K562 (cell line): Measurements from ENCODE around the gene RPS6KA2. TPM values are rescaled to one million over a fixed set of nuclear protein-coding genes. Genes with fewer than 3 reads are reported as not detected.

Experiments used
- ATAC-seq: fragments of 200-7000 bp; cut with Tn5 transposase; 3 replicates; pipeline ENCODE4 v1.9.1; 2020; ENCODE audit warnings: moderate library complexity
- BruUV-seq: library from RNA; stranded (reverse); fragments of 400-500 nt; replicated peaks from 2 replicates; lab custom pipeline; 2021; lab: Mats Ljungman, UMichigan
- CTCF ChIA-PET: fragments of 300-600 bp; formaldehyde crosslinking; extraction: SDS; loops from one replicate; lab custom pipeline; 2021; ENCODE audit warnings: low intra/inter-chr PET ratio; lab: Yijun Ruan, JAX
- POLR2A ChIA-PET: fragments of 300-600, 350-650 bp; sonication (Branson Sonifier 250); formaldehyde crosslinking; extraction: SDS; loops from one replicate; lab custom pipeline; 2021; ENCODE audit warnings: antibody characterized with exemption, inconsistent platforms; lab: Yijun Ruan, JAX
- DNase-seq, 4 experiments: peaks; one replicate each; pipeline versions ENCODE4 v3.0.0 to v3.0.0-alpha.2; 2011 to 2018; ENCODE audit warnings: low spot score in 3 of 4, mixed read lengths in 3 of 4; ENCODE audit errors: extremely low read depth in 1 of 4
- FAIRE-seq: peaks from 2 replicates; lab custom pipeline; 2011; peaks lifted over from hg19 to GRCh38; lab: Jason Lieb, UNC
- H2AFZ ChIP-seq: 2 replicates; pipeline ENCODE4 v1.6.0; 2011; ENCODE audit warnings: low read depth, low read length, control low read depth, inconsistent platforms
- H3K27ac ChIP-seq: fragments of 200-600 bp; 3 replicates; pipeline ENCODE4 v1.8.0; 2011; ENCODE audit warnings: low read depth, mild to moderate bottlenecking, control low read depth, inconsistent platforms, low read length, moderate library complexity, mixed read lengths; ENCODE audit errors: extremely low read depth
- H3K27me3 ChIP-seq, 2 experiments: fragments of 300-600 bp in 1 of 2; 2 replicates in 1 of 2; 3 replicates in 1 of 2; pipeline versions ENCODE4 v1.6.0 to v1.8.0; 2011; ENCODE audit warnings: inconsistent platforms in 2 of 2, low read length in 2 of 2, mild to moderate bottlenecking in 1 of 2, mixed read lengths in 1 of 2, moderate library complexity in 1 of 2; ENCODE audit not compliant: control insufficient read depth in 2 of 2, insufficient read depth in 2 of 2
- H3K36me3 ChIP-seq: fragments of 300-600 bp; 3 replicates; pipeline ENCODE4 v1.8.0; 2011; ENCODE audit warnings: mild to moderate bottlenecking, low read length, inconsistent platforms; ENCODE audit not compliant: control insufficient read depth, insufficient read depth
- H3K4me1 ChIP-seq, 2 experiments: fragments of 200-600 bp in 1 of 2; replicated peaks in 1 of 2; 2 replicates in 1 of 2; 3 replicates in 1 of 2; pipeline versions ENCODE4 v1.5.1 to v1.8.0; 2011; ENCODE audit warnings: inconsistent platforms in 2 of 2, low read length in 2 of 2, mild to moderate bottlenecking in 1 of 2, mixed read lengths in 1 of 2, moderate library complexity in 1 of 2; ENCODE audit not compliant: control insufficient read depth in 2 of 2, insufficient read depth in 2 of 2
- H3K4me2 ChIP-seq: 2 replicates; pipeline ENCODE4 v1.6.1; 2011; ENCODE audit warnings: low read length, control low read depth, inconsistent platforms, mixed read lengths; ENCODE audit not compliant: insufficient read depth
- H3K4me3 ChIP-seq: fragments of 200-600 bp; sonication (generic), shearing (Covaris generic); 2 replicates; pipeline ENCODE4 v1.5.1; 2016; ENCODE audit warnings: control low read depth, inconsistent platforms
- H3K79me2 ChIP-seq: fragments of 200-600 bp; 3 replicates; pipeline ENCODE4 v1.8.0; 2011; ENCODE audit warnings: low read length, inconsistent platforms; ENCODE audit not compliant: control insufficient read depth, insufficient read depth
- H3K9ac ChIP-seq, 2 experiments: 2 replicates each; pipeline versions ENCODE4 v1.6.0 to v1.6.1; 2011; ENCODE audit warnings: low read depth in 2 of 2, low read length in 2 of 2, control low read depth in 1 of 2, inconsistent platforms in 1 of 2, mild to moderate bottlenecking in 1 of 2, mixed read lengths in 1 of 2; ENCODE audit not compliant: insufficient read depth in 1 of 2
- H3K9me1 ChIP-seq: one replicate; pipeline ENCODE4 v1.6.0; 2011; ENCODE audit warnings: inconsistent platforms, mild to moderate bottlenecking, low read length, moderate library complexity; ENCODE audit not compliant: control insufficient read depth, insufficient read depth
- H3K9me3 ChIP-seq: replicated peaks from 2 replicates; pipeline ENCODE4 v1.5.1; 2011; ENCODE audit warnings: low read depth, low read length, inconsistent platforms; ENCODE audit not compliant: control insufficient read depth, insufficient read depth
- H4K20me1 ChIP-seq: replicated peaks from 2 replicates; pipeline ENCODE4 v1.6.1; 2011; ENCODE audit warnings: low read length, inconsistent platforms, mixed read lengths; ENCODE audit not compliant: control insufficient read depth, insufficient read depth
- BHLHE40 ChIP-seq: IDR thresholded peaks from 2 replicates; pipeline ENCODE4 v1.6.1; 2011; ENCODE audit warnings: low read length, improper control_type of control experiment
- CBFB ChIP-seq: sonication (generic); formaldehyde crosslinking; IDR thresholded peaks from 2 replicates; pipeline ENCODE4 v1.4.0; 2020; ENCODE audit warnings: mild to moderate bottlenecking, missing genetic modification reagents
- CHD2 ChIP-seq: IDR thresholded peaks from 2 replicates; pipeline ENCODE4 v1.6.1; 2011; ENCODE audit warnings: low read depth, low read length
- NFIC ChIP-seq: fragments of 450-650 bp; IDR thresholded peaks from 2 replicates; pipeline ENCODE4 v1.6.1; 2017; ENCODE audit warnings: mild to moderate bottlenecking, inconsistent platforms
- NFYB ChIP-seq: IDR thresholded peaks from 2 replicates; pipeline ENCODE4 v1.6.1; 2011; ENCODE audit warnings: mild to moderate bottlenecking, moderate library complexity; ENCODE audit not compliant: insufficient read length; ENCODE audit errors: extremely low read depth
- RBM17 ChIP-seq: fragments of 200-400 bp; formaldehyde crosslinking; IDR thresholded peaks from 2 replicates; pipeline ENCODE4 v1.6.1; 2017; ENCODE audit warnings: low read depth, mild to moderate bottlenecking, low read length, borderline replicate concordance
- RBM22 ChIP-seq: fragments of 200-400 bp; formaldehyde crosslinking; IDR thresholded peaks from 2 replicates; pipeline ENCODE4 v1.6.1; 2018; ENCODE audit warnings: low read length, low read depth; ENCODE audit not compliant: poor library complexity, severe bottlenecking
- SP2 ChIP-seq: IDR thresholded peaks from 2 replicates; pipeline ENCODE4 v1.6.1; 2011; ENCODE audit warnings: mild to moderate bottlenecking, low read depth, low read length, moderate library complexity; ENCODE audit not compliant: poor library complexity, severe bottlenecking; ENCODE audit errors: extremely low read depth
- TFAM ChIP-seq: fragments of 250-450 bp; sonication (Bioruptor Pico); conservative IDR thresholded peaks from 2 replicates; pipeline ENCODE4 v1.5.0; 2021; ENCODE audit warnings: mild to moderate bottlenecking, moderate library complexity
- TSC22D4 ChIP-seq: fragments of 450-650 bp; IDR thresholded peaks from 2 replicates; pipeline ENCODE4 v1.6.1; 2016; ENCODE audit warnings: missing genetic modification characterization, missing biosample characterization, control low read depth
- U2AF1 ChIP-seq: fragments of 200-400 bp; formaldehyde crosslinking; optimal IDR thresholded peaks from 2 replicates; pipeline ENCODE3; 2017; ENCODE audit warnings: mild to moderate bottlenecking, low read depth, low read length, moderate library complexity
- USF2 ChIP-seq: sonication (generic); formaldehyde crosslinking; IDR thresholded peaks from 2 replicates; pipeline ENCODE4 v1.5.0; 2020; ENCODE audit warnings: missing genetic modification reagents
- ZFP91 ChIP-seq: sonication (generic); formaldehyde crosslinking; IDR thresholded peaks from 2 replicates; pipeline ENCODE4 v1.8.0; 2022; ENCODE audit warnings: mild to moderate bottlenecking, missing genetic modification reagents
- ZNF586 ChIP-seq: fragments of 450-650 bp; formaldehyde crosslinking; conservative IDR thresholded peaks from 2 replicates; pipeline ENCODE4 v1.4.0; 2020; ENCODE audit warnings: mild to moderate bottlenecking, moderate library complexity
- WGBS: fragments of 100-300 bp; shearing (Covaris generic); methylation state at CpG from one replicate; pipeline ENCODE4 v1.1.6; 2016; ENCODE audit warnings: low coverage, mixed read lengths; ENCODE audit not compliant: insufficient coverage; ENCODE audit errors: missing lambda C conversion rate; 5-methylcytosine and 5-hydroxymethylcytosine counted together
- in situ Hi-C: fragments of 300-500 bp; cut with MboI; formaldehyde crosslinking; loops from 4 replicates; pipeline ENCODE4 v1.15.0; 2018; ENCODE audit warnings: inconsistent platforms, mixed read lengths
- intact Hi-C: fragments of 100-400 bp; cut with micrococcal nuclease; formaldehyde crosslinking; loops from 2 replicates; pipeline ENCODE4 v1.14.2; 2022
- polyA plus RNA-seq, 8 experiments: library from polyadenylated mRNA; depleted of rRNA in 4 of 8; stranded (reverse) in 5 of 8; unstranded in 3 of 8; fragments of >200 nt; fragmentation: Nextera tagmentation in 2 of 8; fragmentation: Illumina TruSeq in 1 of 8; extraction: Ambion mirVana in 2 of 8; extraction: Trizol in 1 of 8; gene quantifications; 2 replicates each; pipeline versions ENCODE4 v1.2.1 to v1.2.3, GENCODE V29; 2011 to 2014; ENCODE audit warnings: inconsistent platforms in 1 of 8, missing spikeins in 1 of 8
- total RNA-seq, 7 experiments: library from RNA; depleted of rRNA in 6 of 7; stranded (reverse); fragments of >200 nt in 6 of 7; fragmentation: Illumina TruSeq in 2 of 7; extraction: Trizol in 2 of 7; gene quantifications; 2 replicates each; pipeline versions ENCODE4 v1.2.1 to v1.2.3, GENCODE V29; 2011 to 2021; ENCODE audit warnings: low replicate concordance in 1 of 7
- TF ChIP-seq, protein P1 (sequence below): IDR thresholded peaks from 3 replicates; pipeline ENCODE4 v1.6.1; 2011; ENCODE audit warnings: borderline replicate concordance, mild to moderate bottlenecking; ENCODE audit not compliant: insufficient read length, insufficient read depth

The RPS6KA2 gene
- total and polyA plus RNA-seq, 9 of the 15 experiments (the other 6 are each of a cell fraction or from before 2014, with no cell fraction given), result 0.29 to 1.00 (median 0.53) TPM

- H3K9me1 ChIP-seq, result no peaks in the 10 kb centered on the region
- H3K36me3 ChIP-seq, result no peaks in the 10 kb centered on the region
- BruUV-seq, result no TSS peak
- H3K27me3 ChIP-seq, result peaks cover 53 to 85% of the 10 kb centered on the region in 2 experiments
- ATAC-seq (no peak), FAIRE-seq (no peak), DNase-seq (no peak)
- H3K9ac ChIP-seq, result no peak overlapping the region
- no peak overlapping the region for H2AFZ ChIP-seq
- intact Hi-C loops, result no loop called here
- under 1% methylated on average over 13 of the region's 13 CpGs for WGBS
- ChIA-PET POLR2A (no interaction called here), CTCF (no interaction called here)
- no peaks in the 10 kb centered on the region for H3K79me2 ChIP-seq
- H4K20me1 ChIP-seq, result peaks cover 5% of the 10 kb centered on the region; the same call in 1 of the 2 replicates
- TF ChIP-seq ZFP91 (CRISPR knock-in tag), result no peak
- TF ChIP-seq NFYB, result no peak
- no peak for TF ChIP-seq ZNF586 (CRISPR knock-in tag)
- TF ChIP-seq USF2 (CRISPR knock-in tag), result peak; percentile 42
- TF ChIP-seq CBFB (CRISPR knock-in tag), result no peak
- 0 out of 2 replicates have a peak, but pooled peaks have one; percentile 13 for TF ChIP-seq BHLHE40
- no peak for TF ChIP-seq TFAM (CRISPR knock-in tag)
- no peak for TF ChIP-seq RBM22
- TF ChIP-seq CHD2, result no peak
- TF ChIP-seq U2AF1, result no peak
- no peak for TF ChIP-seq TSC22D4 (tag)
- TF ChIP-seq, protein P1, sequence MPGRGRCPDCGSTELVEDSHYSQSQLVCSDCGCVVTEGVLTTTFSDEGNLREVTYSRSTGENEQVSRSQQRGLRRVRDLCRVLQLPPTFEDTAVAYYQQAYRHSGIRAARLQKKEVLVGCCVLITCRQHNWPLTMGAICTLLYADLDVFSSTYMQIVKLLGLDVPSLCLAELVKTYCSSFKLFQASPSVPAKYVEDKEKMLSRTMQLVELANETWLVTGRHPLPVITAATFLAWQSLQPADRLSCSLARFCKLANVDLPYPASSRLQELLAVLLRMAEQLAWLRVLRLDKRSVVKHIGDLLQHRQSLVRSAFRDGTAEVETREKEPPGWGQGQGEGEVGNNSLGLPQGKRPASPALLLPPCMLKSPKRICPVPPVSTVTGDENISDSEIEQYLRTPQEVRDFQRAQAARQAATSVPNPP, result no peak
- no peak for TF ChIP-seq RBM17
- 0 out of 2 replicates have a peak, but pooled peaks have one; percentile 33 for TF ChIP-seq NFIC
- no peak for TF ChIP-seq SP2
- in situ Hi-C loops, result no loop called here
- no peaks in the 10 kb centered on the region for H3K4me1 ChIP-seq
- H3K27ac ChIP-seq, result no peak overlapping the region
- H3K9me3 ChIP-seq, result no peaks in the 10 kb centered on the region
- no peak overlapping the region for H3K4me2 ChIP-seq
- H3K4me3 ChIP-seq, result no peak overlapping the region
Measured at GRCh38 chr6:166569206-166569605, 57.8 kb downstream of the RPS6KA2 start.
